ENCODE data around the gene EPB41L4A.

GRCh38 chr5:112189391-112189790, 229.7 kb downstream of the EPB41L4A start:
- no peak for TF ChIP-seq POLR2A (IDR thresholded peaks at IDR 0.05; ENCODE audit: low read length)
- TF ChIP-seq GATA1 (IDR thresholded peaks at IDR 0.05; ENCODE audit: low read depth, low read length) = no peak
